HT-29 (cell line): ENCODE results near the gene LPIN2. TPM values are rescaled to one million over a fixed set of nuclear protein-coding genes. Genes with fewer than 3 reads are reported as not detected.

Experiments used
- DNase-seq: peaks from one replicate; pipeline ENCODE4 v3.0.0-alpha.2; 2015; ENCODE audit warnings: low spot score
- total RNA-seq: library from RNA; depleted of rRNA; stranded (reverse); fragments of >200 nt; shearing (Covaris generic); gene quantifications from 2 replicates; pipeline ENCODE4 v1.2.3, GENCODE V29; 2014

The LPIN2 gene
- total RNA-seq, 1 experiment from 2014 or later = 35.5 TPM

GRCh38 chr18:2982452-2983269 is 30.3 kb downstream of the LPIN2 start:
- DNase-seq = peak; percentile 41

- DNase-seq = no peak
These were observed 30.9 kb downstream of the LPIN2 start for GRCh38 chr18:2982022-2982421.

- DNase-seq = peak; percentile 88
These were observed 31.7 kb downstream of the LPIN2 start for GRCh38 chr18:2981212-2981728.

GRCh38 chr18:2979871-2980790 is 32.8 kb downstream of the LPIN2 start:
- no peak for DNase-seq

- DNase-seq = no peak
These were observed 33.8 kb downstream of the LPIN2 start for GRCh38 chr18:2979129-2979528.

GRCh38 chr18:2978661-2979106 is 34.3 kb downstream of the LPIN2 start:
- DNase-seq = no peak

GRCh38 chr18:2978208-2978607 is 34.7 kb downstream of the LPIN2 start:
- no peak for DNase-seq

- DNase-seq = no peak
These were observed 36.5 kb downstream of the LPIN2 start for GRCh38 chr18:2976218-2977132.

GRCh38 chr18:2974731-2975130 is 38.2 kb downstream of the LPIN2 start:
- no peak for DNase-seq

GRCh38 chr18:2971741-2972552 is 41.0 kb downstream of the LPIN2 start:
- no peak for DNase-seq

GRCh38 chr18:2970772-2971659 is 41.9 kb downstream of the LPIN2 start:
- no peak for DNase-seq

GRCh38 chr18:2970344-2970743 is 42.6 kb downstream of the LPIN2 start:
- DNase-seq = no peak

GRCh38 chr18:2969695-2970094 is 43.2 kb downstream of the LPIN2 start:
- no peak for DNase-seq

- DNase-seq = no peak
These were observed 44.3 kb downstream of the LPIN2 start for GRCh38 chr18:2968606-2969005.

GRCh38 chr18:2967820-2968219 is 45.1 kb downstream of the LPIN2 start:
- DNase-seq = no peak

GRCh38 chr18:2967357-2967756 is 45.6 kb downstream of the LPIN2 start:
- no peak for DNase-seq

GRCh38 chr18:2966560-2966959 is 46.4 kb downstream of the LPIN2 start:
- no peak for DNase-seq

GRCh38 chr18:2965797-2966196 is 47.1 kb downstream of the LPIN2 start:
- no peak for DNase-seq

- DNase-seq = no peak
These were observed 48.5 kb downstream of the LPIN2 start for GRCh38 chr18:2964361-2965010.
